SH-SY5Y (cell line): ENCODE results near the gene MICAL2.

Experiments used
- GATA2 ChIP-seq: IDR thresholded peaks from 2 replicates; pipeline ENCODE4 v1.6.1; 2011; ENCODE audit warnings: mild to moderate bottlenecking, low read depth, low read length
- GATA3 ChIP-seq: IDR thresholded peaks from 2 replicates; pipeline ENCODE4 v1.6.1; 2011; ENCODE audit warnings: low read depth, mild to moderate bottlenecking, low read length, moderate library complexity

DNA sequence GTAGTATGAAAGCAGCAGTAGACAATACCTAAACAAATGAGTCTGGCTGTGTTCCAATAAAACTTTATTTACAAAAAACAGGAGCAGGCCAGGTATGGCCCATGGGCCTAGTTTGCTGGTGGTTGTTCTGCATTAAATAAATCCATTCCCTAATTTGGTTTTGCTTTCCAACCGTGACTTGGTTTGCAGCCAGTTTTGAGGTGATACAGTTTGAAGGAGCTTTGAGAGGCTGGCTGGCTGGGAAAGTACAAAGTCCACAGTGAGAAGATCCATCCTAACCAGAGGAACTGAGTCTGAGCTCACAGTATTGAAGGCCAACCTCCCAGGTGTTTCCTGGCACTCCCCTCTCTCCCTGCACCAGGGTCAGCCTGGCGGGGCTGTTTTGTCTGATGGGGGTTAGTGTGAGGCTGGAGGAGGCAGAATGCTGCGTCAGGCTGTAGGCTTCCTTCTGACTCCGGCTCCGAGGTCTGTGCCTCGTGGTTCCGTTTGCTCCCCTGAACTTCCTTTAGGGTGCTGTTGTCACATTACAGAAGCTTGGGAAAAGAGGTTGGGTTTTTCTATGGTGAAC is 129.5 kb downstream of the MICAL2 start:
- no peak for TF ChIP-seq GATA2
- TF ChIP-seq GATA3, result no peak
